ENCODE data around the gene TBC1D14. TPM values are rescaled to one million over a fixed set of nuclear protein-coding genes. Genes with fewer than 3 reads are reported as not detected.

The TBC1D14 gene
- total and polyA plus RNA-seq, 10 of the 15 experiments (the other 5 are each of a cell fraction or from before 2014, with no cell fraction given), result 0.87 to 39.3 (median 30.1) TPM

- FAIRE-seq, result no peak
- no peaks in the 10 kb centered on the region for H3K27me3 ChIP-seq (replicated peaks in 1 of 2; ENCODE audit: control insufficient read depth in 2 of 2, insufficient read depth in 2 of 2, low read length in 1 of 2)
- H3K27ac ChIP-seq (ENCODE audit: control insufficient read depth, insufficient read depth), result no peak overlapping the region
- ChIA-PET RAD21 (ENCODE audit: unreplicated experiment) (no interaction called here), POLR2A (no interaction called here), SMC1A (ENCODE audit: uncharacterized antibody, unreplicated experiment) (no interaction called here), CTCF (no interaction called here)
- H3K9me3 ChIP-seq (replicated peaks; ENCODE audit: control insufficient read depth, insufficient read depth, low read length), result no peaks in the 10 kb centered on the region
- no peaks in the 10 kb centered on the region for H3K4me1 ChIP-seq (ENCODE audit: control insufficient read depth, insufficient read depth, low read length)
- no peak for TF ChIP-seq KAT2A (conservative IDR thresholded peaks at IDR 0.05; ENCODE audit: control insufficient read depth, low read depth, low read length)
- TF ChIP-seq, protein P1, sequence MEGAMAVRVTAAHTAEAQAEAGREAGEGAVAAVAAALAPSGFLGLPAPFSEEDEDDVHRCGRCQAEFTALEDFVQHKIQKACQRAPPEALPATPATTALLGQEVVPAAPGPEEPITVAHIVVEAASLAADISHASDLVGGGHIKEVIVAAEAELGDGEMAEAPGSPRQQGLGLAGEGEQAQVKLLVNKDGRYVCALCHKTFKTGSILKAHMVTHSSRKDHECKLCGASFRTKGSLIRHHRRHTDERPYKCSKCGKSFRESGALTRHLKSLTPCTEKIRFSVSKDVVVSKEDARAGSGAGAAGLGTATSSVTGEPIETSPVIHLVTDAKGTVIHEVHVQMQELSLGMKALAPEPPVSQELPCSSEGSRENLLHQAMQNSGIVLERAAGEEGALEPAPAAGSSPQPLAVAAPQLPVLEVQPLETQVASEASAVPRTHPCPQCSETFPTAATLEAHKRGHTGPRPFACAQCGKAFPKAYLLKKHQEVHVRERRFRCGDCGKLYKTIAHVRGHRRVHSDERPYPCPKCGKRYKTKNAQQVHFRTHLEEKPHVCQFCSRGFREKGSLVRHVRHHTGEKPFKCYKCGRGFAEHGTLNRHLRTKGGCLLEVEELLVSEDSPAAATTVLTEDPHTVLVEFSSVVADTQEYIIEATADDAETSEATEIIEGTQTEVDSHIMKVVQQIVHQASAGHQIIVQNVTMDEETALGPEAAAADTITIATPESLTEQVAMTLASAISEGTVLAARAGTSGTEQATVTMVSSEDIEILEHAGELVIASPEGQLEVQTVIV (IDR thresholded peaks at IDR 0.05; ENCODE audit: borderline replicate concordance, partially characterized antibody), result no peak
- TF ChIP-seq, protein P2, sequence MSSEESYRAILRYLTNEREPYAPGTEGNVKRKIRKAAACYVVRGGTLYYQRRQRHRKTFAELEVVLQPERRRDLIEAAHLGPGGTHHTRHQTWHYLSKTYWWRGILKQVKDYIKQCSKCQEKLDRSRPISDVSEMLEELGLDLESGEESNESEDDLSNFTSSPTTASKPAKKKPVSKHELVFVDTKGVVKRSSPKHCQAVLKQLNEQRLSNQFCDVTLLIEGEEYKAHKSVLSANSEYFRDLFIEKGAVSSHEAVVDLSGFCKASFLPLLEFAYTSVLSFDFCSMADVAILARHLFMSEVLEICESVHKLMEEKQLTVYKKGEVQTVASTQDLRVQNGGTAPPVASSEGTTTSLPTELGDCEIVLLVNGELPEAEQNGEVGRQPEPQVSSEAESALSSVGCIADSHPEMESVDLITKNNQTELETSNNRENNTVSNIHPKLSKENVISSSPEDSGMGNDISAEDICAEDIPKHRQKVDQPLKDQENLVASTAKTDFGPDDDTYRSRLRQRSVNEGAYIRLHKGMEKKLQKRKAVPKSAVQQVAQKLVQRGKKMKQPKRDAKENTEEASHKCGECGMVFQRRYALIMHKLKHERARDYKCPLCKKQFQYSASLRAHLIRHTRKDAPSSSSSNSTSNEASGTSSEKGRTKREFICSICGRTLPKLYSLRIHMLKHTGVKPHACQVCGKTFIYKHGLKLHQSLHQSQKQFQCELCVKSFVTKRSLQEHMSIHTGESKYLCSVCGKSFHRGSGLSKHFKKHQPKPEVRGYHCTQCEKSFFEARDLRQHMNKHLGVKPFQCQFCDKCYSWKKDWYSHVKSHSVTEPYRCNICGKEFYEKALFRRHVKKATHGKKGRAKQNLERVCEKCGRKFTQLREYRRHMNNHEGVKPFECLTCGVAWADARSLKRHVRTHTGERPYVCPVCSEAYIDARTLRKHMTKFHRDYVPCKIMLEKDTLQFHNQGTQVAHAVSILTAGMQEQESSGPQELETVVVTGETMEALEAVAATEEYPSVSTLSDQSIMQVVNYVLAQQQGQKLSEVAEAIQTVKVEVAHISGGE (CRISPR knock-in tag; IDR thresholded peaks at IDR 0.05), result no peak
- no peak for TF ChIP-seq ELK1 (IDR thresholded peaks at IDR 0.05; ENCODE audit: low read depth, low read length)
- H3K4me2 ChIP-seq (ENCODE audit: control insufficient read depth, insufficient read depth), result no peak overlapping the region
- BruUV-seq (replicated peaks), result no TSS peak
- ATAC-seq, result no peak
- no peaks in the 10 kb centered on the region for H4K20me1 ChIP-seq (ENCODE audit: control insufficient read depth, insufficient read depth)
- no peak overlapping the region for H3K9ac ChIP-seq (ENCODE audit: control insufficient read depth, insufficient read depth, low read length)
- 96% methylated on average over 12 of the region's 12 CpGs for WGBS (ENCODE audit: insufficient coverage, insufficient replicate concordance, low lambda C conversion rate, missing lambda C conversion rate)
- H3K36me3 ChIP-seq (ENCODE audit: control insufficient read depth in 2 of 2, insufficient read depth in 2 of 2, low read length in 1 of 2), result peaks cover 2 to 20% of the 10 kb centered on the region in 2 experiments; a peak in 3 of 4 replicates
- H3K4me3 ChIP-seq, result no peak overlapping the region
- no peaks in the 10 kb centered on the region for H3K79me2 ChIP-seq (ENCODE audit: control insufficient read depth, insufficient read depth, low read length)
- no peak for DNase-seq (ENCODE audit: low read depth, low spot score)
- in situ Hi-C loops (cut with MboI), result no loop called here
- H2AFZ ChIP-seq (ENCODE audit: control insufficient read depth, low read depth, low read length), result no peak overlapping the region
- intact Hi-C loops (cut with micrococcal nuclease; ENCODE audit: unreplicated experiment), result no loop called here
These were observed 114.3 kb downstream of the TBC1D14 start for GRCh38 chr4:7023901-7024300.
